ENCODE data around the gene ZFHX2.
A peak's percentile ranks its signal among the peaks of the same experiment; 100 is the strongest.

The ZFHX2 gene

DNA sequence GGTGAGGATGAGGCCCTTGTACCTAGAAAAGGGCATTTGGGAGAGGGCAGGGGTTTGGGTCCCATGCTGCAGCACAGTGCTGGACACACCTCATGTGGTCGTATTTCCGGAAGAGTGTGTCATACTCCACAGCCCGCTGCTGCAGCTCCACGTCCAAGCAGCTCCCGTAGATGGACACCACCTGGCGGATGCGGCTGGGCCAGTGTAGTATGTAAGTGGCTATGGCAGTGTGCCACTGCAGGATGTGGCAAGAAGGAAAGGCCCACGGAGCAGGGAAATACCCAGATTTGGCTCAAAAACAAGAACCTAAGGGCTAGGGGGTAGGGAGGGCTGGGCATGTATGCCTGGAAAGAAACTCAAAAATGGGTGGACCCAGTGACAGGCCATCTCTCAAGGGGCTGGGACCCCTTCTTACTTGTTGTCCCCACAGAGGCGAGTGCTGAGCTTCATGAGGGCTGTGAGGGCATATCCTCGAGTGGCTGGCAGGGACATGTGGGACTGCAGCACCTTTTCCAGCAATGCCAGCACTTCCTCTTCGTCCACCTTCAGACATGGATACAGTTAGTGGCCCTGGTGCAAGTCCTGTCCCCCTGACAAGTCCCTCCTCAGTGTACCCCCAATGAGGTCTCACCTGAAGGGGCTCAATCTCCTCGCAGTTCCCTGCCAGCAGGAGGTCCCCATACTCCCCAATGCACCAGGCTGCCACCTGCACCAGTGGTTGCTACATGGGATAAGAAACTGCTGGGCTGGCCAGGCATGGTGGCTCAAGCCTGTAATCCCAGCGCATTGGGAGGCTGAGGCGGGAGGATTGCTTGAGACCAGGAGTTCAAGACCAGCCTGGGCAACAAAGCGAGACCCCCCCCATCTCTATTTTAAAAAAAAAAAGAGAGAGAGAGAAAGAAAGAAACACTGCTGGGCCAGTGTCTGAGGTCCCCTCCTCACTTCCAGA is 10.6 kb upstream of the ZFHX2 start:
- H3K4me2 ChIP-seq (ENCODE audit: low read length, poor library complexity, severe bottlenecking) = no peak overlapping the region
- no peak overlapping the region for H4K8ac ChIP-seq (ENCODE audit: low read length)
- peaks cover 12% of the 10 kb centered on the region for H3K4me1 ChIP-seq (ENCODE audit: control insufficient read depth, insufficient read depth, low read depth, low read length)
- no peak overlapping the region for H2BK12ac ChIP-seq (ENCODE audit: low read length in 2 of 2)
- no peak overlapping the region for H3K23ac ChIP-seq (ENCODE audit: low read length in 2 of 2)
- H3K4me3 ChIP-seq (ENCODE audit: insufficient read depth in 1 of 2, low read depth in 1 of 2, low read length in 2 of 2) = no peak overlapping the region
- no peaks in the 10 kb centered on the region for H3K27me3 ChIP-seq (ENCODE audit: control insufficient read depth in 1 of 2, insufficient read depth in 1 of 2, low read length in 2 of 2)
- H2BK15ac ChIP-seq (ENCODE audit: low read depth, poor library complexity, severe bottlenecking) = no peak overlapping the region
- H3K36me3 ChIP-seq (ENCODE audit: control insufficient read depth in 1 of 2, insufficient read depth in 2 of 2, low read depth in 1 of 2, low read length in 2 of 2) = peaks cover 48 to 77% of the 10 kb centered on the region in 2 experiments
- no peak overlapping the region for H3K18ac ChIP-seq (ENCODE audit: low read depth in 1 of 2, low read length in 2 of 2)
- H2BK5ac ChIP-seq (ENCODE audit: low read depth, low read length, poor library complexity, severe bottlenecking) = no peak overlapping the region
- no peak overlapping the region for H2AFZ ChIP-seq (ENCODE audit: low read depth, low read length)
- no peak overlapping the region for H3K9ac ChIP-seq (ENCODE audit: low read length)
- no peaks in the 10 kb centered on the region for H3K9me3 ChIP-seq (ENCODE audit: control insufficient read depth, low read length)
- WGBS = 90% methylated on average over 12 of the region's 15 CpGs
- no peak overlapping the region for H3K14ac ChIP-seq (ENCODE audit: low read length in 2 of 2)
- H3K27ac ChIP-seq (ENCODE audit: low read length, poor library complexity, severe bottlenecking) = no peak overlapping the region
- H2BK120ac ChIP-seq (ENCODE audit: low read depth, low read length) = no peak overlapping the region
- DNase-seq = no peak
- H4K91ac ChIP-seq (ENCODE audit: low read length) = no peak overlapping the region
- peaks cover 57% of the 10 kb centered on the region for H3K79me1 ChIP-seq (replicated peaks; ENCODE audit: low read length, poor library complexity, severe bottlenecking)
- H3K4ac ChIP-seq (ENCODE audit: low read depth in 1 of 2, low read length in 2 of 2) = no peak overlapping the region
- no peak overlapping the region for H2AK5ac ChIP-seq (ENCODE audit: low read length, severe bottlenecking)

DNA sequence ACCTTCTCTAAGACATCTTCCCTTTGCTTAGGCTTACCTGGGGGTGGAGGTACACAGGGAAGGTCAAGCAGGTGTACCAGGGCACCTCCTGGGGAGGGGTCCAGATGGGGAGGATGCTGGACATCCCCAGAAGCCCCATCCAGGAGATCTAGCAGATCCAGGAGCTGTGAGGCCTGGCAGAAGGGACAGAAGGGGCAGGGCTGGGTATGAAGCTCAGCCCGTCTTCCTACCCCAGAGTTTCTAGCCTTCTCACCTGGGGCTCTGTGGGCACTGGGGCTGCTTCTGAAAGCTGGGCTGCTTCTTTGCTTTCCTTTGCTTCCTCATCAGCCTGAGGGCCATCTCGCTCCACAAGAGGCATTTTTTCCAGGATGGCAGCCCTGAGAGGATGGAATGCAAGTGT is 9.7 kb upstream of the ZFHX2 start:
- no peak for DNase-seq
- H2BK12ac ChIP-seq (ENCODE audit: low read length in 2 of 2) = no peak overlapping the region
- no peak overlapping the region for H3K4me2 ChIP-seq (ENCODE audit: low read length, poor library complexity, severe bottlenecking)
- H3K18ac ChIP-seq (ENCODE audit: low read depth in 1 of 2, low read length in 2 of 2) = no peak overlapping the region
- peaks cover 48 to 75% of the 10 kb centered on the region in 2 experiments for H3K36me3 ChIP-seq (ENCODE audit: control insufficient read depth in 1 of 2, insufficient read depth in 2 of 2, low read depth in 1 of 2, low read length in 2 of 2)
- no peaks in the 10 kb centered on the region for H3K9me3 ChIP-seq (ENCODE audit: control insufficient read depth, low read length)
- no peak overlapping the region for H3K9ac ChIP-seq (ENCODE audit: low read length)
- no peak overlapping the region for H4K91ac ChIP-seq (ENCODE audit: low read length)
- no peak overlapping the region for H2BK15ac ChIP-seq (ENCODE audit: low read depth, poor library complexity, severe bottlenecking)
- peaks cover 14% of the 10 kb centered on the region for H3K4me1 ChIP-seq (ENCODE audit: control insufficient read depth, insufficient read depth, low read depth, low read length)
- H3K27me3 ChIP-seq (ENCODE audit: control insufficient read depth in 1 of 2, insufficient read depth in 1 of 2, low read length in 2 of 2) = no peaks in the 10 kb centered on the region
- no peak overlapping the region for H3K4ac ChIP-seq (ENCODE audit: low read depth in 1 of 2, low read length in 2 of 2)
- no peak overlapping the region for H2BK5ac ChIP-seq (ENCODE audit: low read depth, low read length, poor library complexity, severe bottlenecking)
- H2AK5ac ChIP-seq (ENCODE audit: low read length, severe bottlenecking) = no peak overlapping the region
- H3K4me3 ChIP-seq (ENCODE audit: insufficient read depth in 1 of 2, low read depth in 1 of 2, low read length in 2 of 2) = no peak overlapping the region
- H3K27ac ChIP-seq (ENCODE audit: low read length, poor library complexity, severe bottlenecking) = no peak overlapping the region
- H4K8ac ChIP-seq (ENCODE audit: low read length) = no peak overlapping the region
- WGBS = 100% methylated on average over 2 of the region's 2 CpGs
- H3K23ac ChIP-seq (ENCODE audit: low read length in 2 of 2) = no peak overlapping the region
- peaks cover 53% of the 10 kb centered on the region for H3K79me1 ChIP-seq (replicated peaks; ENCODE audit: low read length, poor library complexity, severe bottlenecking)
- no peak overlapping the region for H2AFZ ChIP-seq (ENCODE audit: low read depth, low read length)
- no peak overlapping the region for H2BK120ac ChIP-seq (ENCODE audit: low read depth, low read length)
- no peak overlapping the region for H3K14ac ChIP-seq (ENCODE audit: low read length in 2 of 2)

GRCh38 chr14:23559926-23560520 is 8.5 kb upstream of the ZFHX2 start:
- no peaks in the 10 kb centered on the region for H3K27me3 ChIP-seq (ENCODE audit: control insufficient read depth in 1 of 2, insufficient read depth in 1 of 2, low read length in 2 of 2)
- no peak overlapping the region for H2AFZ ChIP-seq (ENCODE audit: low read depth, low read length)
- peaks cover 40% of the 10 kb centered on the region for H3K79me1 ChIP-seq (replicated peaks; ENCODE audit: low read length, poor library complexity, severe bottlenecking)
- H3K9ac ChIP-seq (ENCODE audit: low read length) = peak overlapping the region; percentile 24
- H4K8ac ChIP-seq (ENCODE audit: low read length) = no peak overlapping the region
- DNase-seq = no peak
- H3K36me3 ChIP-seq (ENCODE audit: control insufficient read depth in 1 of 2, insufficient read depth in 2 of 2, low read depth in 1 of 2, low read length in 2 of 2) = peaks cover 45 to 63% of the 10 kb centered on the region in 2 experiments
- no peak overlapping the region for H2BK5ac ChIP-seq (ENCODE audit: low read depth, low read length, poor library complexity, severe bottlenecking)
- H3K23ac ChIP-seq (ENCODE audit: low read length in 2 of 2) = no peak overlapping the region
- no peak overlapping the region for H3K18ac ChIP-seq (ENCODE audit: low read depth in 1 of 2, low read length in 2 of 2)
- H3K4me2 ChIP-seq (ENCODE audit: low read length, poor library complexity, severe bottlenecking) = no peak overlapping the region
- H3K4ac ChIP-seq (ENCODE audit: low read depth in 1 of 2, low read length in 2 of 2) = no peak overlapping the region
- 84% methylated on average over 3 of the region's 3 CpGs for WGBS
- H2BK12ac ChIP-seq (ENCODE audit: low read length in 2 of 2) = no peak overlapping the region
- no peak overlapping the region for H2BK15ac ChIP-seq (ENCODE audit: low read depth, poor library complexity, severe bottlenecking)
- no peak overlapping the region for H3K14ac ChIP-seq (ENCODE audit: low read length in 2 of 2)
- no peak overlapping the region for H2BK120ac ChIP-seq (ENCODE audit: low read depth, low read length)
- H4K91ac ChIP-seq (ENCODE audit: low read length) = no peak overlapping the region
- H3K27ac ChIP-seq (ENCODE audit: low read length, poor library complexity, severe bottlenecking) = no peak overlapping the region
- peaks cover 9% of the 10 kb centered on the region for H3K4me1 ChIP-seq (ENCODE audit: control insufficient read depth, insufficient read depth, low read depth, low read length)
- no peak overlapping the region for H3K4me3 ChIP-seq (ENCODE audit: insufficient read depth in 1 of 2, low read depth in 1 of 2, low read length in 2 of 2)
- H2AK5ac ChIP-seq (ENCODE audit: low read length, severe bottlenecking) = no peak overlapping the region
- no peaks in the 10 kb centered on the region for H3K9me3 ChIP-seq (ENCODE audit: control insufficient read depth, low read length)
